Body of pancreas (tissue), 4 donors: ENCODE measurements around the gene NUDT12. TPM values are rescaled to one million over a fixed set of nuclear protein-coding genes. Genes with fewer than 3 reads are reported as not detected.

Source experiments
- ATAC-seq: fragments of 150-250 bp; one replicate; pipeline ENCODE4 v1.9.1; 2016
- DNase-seq, 4 donors: peaks; one replicate each; pipeline ENCODE4 v3.0.0-alpha.2; 2019
- H3K27ac ChIP-seq, 4 donors: fragments of 200-600 bp; sonication (generic); 1 replicate in 3 of 4; 2 replicates in 1 of 4; pipeline versions ENCODE4 v1.5.1 to v1.6.1; 2016 to 2019; ENCODE audit warnings: mild to moderate bottlenecking in 1 of 4, mixed read lengths in 1 of 4, moderate library complexity in 1 of 4
- H3K27me3 ChIP-seq, 2 donors: fragments of 200-600 bp; sonication (generic); one replicate each; pipeline ENCODE4 v1.6.0; 2016; ENCODE audit warnings: mild to moderate bottlenecking in 1 of 2
- H3K36me3 ChIP-seq, 2 donors: fragments of 200-600 bp; sonication (generic); replicated peaks in 1 of 2; 2 replicates each; pipeline ENCODE4 v1.5.1; 2016; ENCODE audit warnings: low read depth in 2 of 2; ENCODE audit not compliant: insufficient read depth in 1 of 2
- H3K4me1 ChIP-seq: fragments of 200-600 bp; sonication (generic); one replicate; pipeline ENCODE4 v1.6.0; 2016
- H3K4me3 ChIP-seq, 2 donors: fragments of 200-600 bp; sonication (generic); 1 replicate in 1 of 2; 2 replicates in 1 of 2; pipeline ENCODE4 v1.5.1; 2016 to 2019
- H3K9me3 ChIP-seq, 3 donors: fragments of 200-600 bp; sonication (generic); 1 replicate in 2 of 3; 2 replicates in 1 of 3; pipeline ENCODE4 v1.5.1; 2016
- CTCF ChIP-seq, 7 experiments: fragments of 450-650 bp in 4 of 7; fragments of 200-600 bp in 3 of 7; sonication (generic) in 3 of 7; IDR thresholded peaks; one replicate each; pipeline ENCODE4 v1.5.1; 2016 to 2019; ENCODE audit warnings: antibody characterized with exemption in 7 of 7
- POLR2A ChIP-seq, 3 donors: fragments of 450-650 bp; IDR thresholded peaks; one replicate each; pipeline ENCODE4 v1.6.1; 2016; ENCODE audit warnings: antibody characterized with exemption in 3 of 3, mild to moderate bottlenecking in 2 of 3
- WGBS, 2 donors: methylation state at CpG; one replicate each; pipeline ENCODE4 v1.1.5; 2017; 5-methylcytosine and 5-hydroxymethylcytosine counted together
- intact Hi-C: fragments of 100-400 bp; cut with DNase I; formaldehyde crosslinking; loops from one replicate; pipeline ENCODE4 v1.15.1; 2023
- total RNA-seq, 2 donors: library from RNA; depleted of rRNA; stranded (reverse); fragments of >200 nt; gene quantifications; one replicate each; pipeline ENCODE4 v1.1.0, GENCODE V29; 2016

The NUDT12 gene
- total RNA-seq, 2 donors from 2014 or later: 14.3 to 20.8 TPM

- H3K4me3 ChIP-seq: no peak overlapping the region
- no peaks in the 10 kb centered on the region for H3K4me1 ChIP-seq
- ATAC-seq: no peak
- no peak for TF ChIP-seq POLR2A (IDR thresholded peaks at IDR 0.05)
- no peak for TF ChIP-seq CTCF (IDR thresholded peaks at IDR 0.05)
- no peak for DNase-seq
- intact Hi-C loops: no loop called here
- no peaks in the 10 kb centered on the region for H3K9me3 ChIP-seq
- WGBS, 2 donors: 19 to 22% methylated on average over 1 of the region's 1 CpG
- no peak overlapping the region for H3K27ac ChIP-seq
- H3K27me3 ChIP-seq: no peaks in the 10 kb centered on the region
- no peaks in the 10 kb centered on the region for H3K36me3 ChIP-seq
Observed at GRCh38 chr5:103600086-103600485, 37.5 kb upstream of the NUDT12 start.

- Histone ChIP-seq H3K27me3 (no peaks in the 10 kb centered on the region), H3K36me3 (no peaks in the 10 kb centered on the region), H3K4me1 (no peaks in the 10 kb centered on the region), H3K4me3 (no peak overlapping the region), H3K9me3 (no peaks in the 10 kb centered on the region), H3K27ac (no peak overlapping the region)
- intact Hi-C loops: no loop called here
- no peak for TF ChIP-seq CTCF (IDR thresholded peaks at IDR 0.05)
- no peak for TF ChIP-seq POLR2A (IDR thresholded peaks at IDR 0.05)
- ATAC-seq (no peak), DNase-seq (no peak)
- 79 to 86% methylated on average over 3 of the region's 3 CpGs for WGBS, 2 donors
Observed at GRCh38 chr5:103598997-103599566, 36.5 kb upstream of the NUDT12 start.

- H3K27ac ChIP-seq: no peak overlapping the region
- DNase-seq (no peak), ATAC-seq (no peak)
- H3K9me3 ChIP-seq: no peaks in the 10 kb centered on the region
- H3K36me3 ChIP-seq: no peaks in the 10 kb centered on the region
- no peaks in the 10 kb centered on the region for H3K4me1 ChIP-seq
- H3K27me3 ChIP-seq: no peaks in the 10 kb centered on the region
- H3K4me3 ChIP-seq: no peak overlapping the region
- intact Hi-C loops: no loop called here
- 59 to 76% methylated on average over 3 of the region's 3 CpGs for WGBS, 2 donors
- TF ChIP-seq POLR2A (IDR thresholded peaks at IDR 0.05) (no peak), CTCF (IDR thresholded peaks at IDR 0.05) (no peak)
Observed at GRCh38 chr5:103590221-103590620, 27.6 kb upstream of the NUDT12 start.

GRCh38 chr5:103589776-103590175 is 27.2 kb upstream of the NUDT12 start:
- H3K36me3 ChIP-seq: no peaks in the 10 kb centered on the region
- intact Hi-C loops: no loop called here
- ATAC-seq: no peak
- no peaks in the 10 kb centered on the region for H3K27me3 ChIP-seq
- H3K4me1 ChIP-seq: no peaks in the 10 kb centered on the region
- TF ChIP-seq POLR2A (IDR thresholded peaks at IDR 0.05) (no peak), CTCF (IDR thresholded peaks at IDR 0.05) (no peak)
- no peaks in the 10 kb centered on the region for H3K9me3 ChIP-seq
- WGBS, 2 donors: 79 to 92% methylated on average over 3 of the region's 3 CpGs
- H3K27ac ChIP-seq: no peak overlapping the region
- DNase-seq: no peak
- H3K4me3 ChIP-seq: no peak overlapping the region

GRCh38 chr5:103589357-103589756 is 26.8 kb upstream of the NUDT12 start:
- DNase-seq: no peak
- Histone ChIP-seq H3K27ac (no peak overlapping the region), H3K36me3 (no peaks in the 10 kb centered on the region), H3K4me3 (no peak overlapping the region), H3K9me3 (no peaks in the 10 kb centered on the region), H3K27me3 (no peaks in the 10 kb centered on the region), H3K4me1 (no peaks in the 10 kb centered on the region)
- WGBS, 2 donors: 58 to 66% methylated on average over 3 of the region's 3 CpGs
- ATAC-seq: no peak
- no peak for TF ChIP-seq CTCF (IDR thresholded peaks at IDR 0.05)
- no peak for TF ChIP-seq POLR2A (IDR thresholded peaks at IDR 0.05)
- intact Hi-C loops: no loop called here
